ENCODE results near the gene SH3BGRL3.
A peak's percentile ranks its signal among the peaks of the same experiment; 100 is the strongest.

The SH3BGRL3 gene

DNA sequence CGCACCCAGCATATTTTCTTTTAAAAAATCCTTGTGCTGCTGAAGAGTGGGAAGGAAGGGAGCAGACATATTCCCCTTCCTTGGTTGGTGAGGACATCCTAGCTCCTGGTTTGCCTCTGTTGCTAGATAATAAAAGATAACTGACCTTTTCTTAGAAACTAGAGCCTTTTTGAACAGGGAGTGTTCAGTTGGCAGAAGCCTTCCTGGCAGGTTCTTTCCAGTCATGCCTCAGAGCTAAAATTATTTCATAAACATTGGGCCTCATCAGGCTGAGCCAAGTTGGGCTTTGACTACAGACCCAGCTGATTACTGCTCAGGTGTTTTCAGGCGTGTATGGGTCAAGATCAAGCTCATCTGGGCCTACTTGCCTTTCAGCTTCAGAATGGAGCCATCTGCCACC, 22.7 kb upstream of the SH3BGRL3 start:
- no peaks in the 10 kb centered on the region for H3K36me3 ChIP-seq (ENCODE audit: control insufficient read depth, insufficient read depth, low read length)

GRCh38 chr1:26259005-26259404, 20.9 kb upstream of the SH3BGRL3 start:
- H3K27ac ChIP-seq: no peak overlapping the region
- TF ChIP-seq CTCF (IDR thresholded peaks at IDR 0.05): no peak
- H3K36me3 ChIP-seq (ENCODE audit: control insufficient read depth, insufficient read depth, low read length): no peaks in the 10 kb centered on the region

More for the DNA sequence above, 22.7 kb upstream of the SH3BGRL3 start:
- TF ChIP-seq CTCF (IDR thresholded peaks at IDR 0.05): no peak
- Histone ChIP-seq H3K27me3 (ENCODE audit: control insufficient read depth, insufficient read depth, low read length) (no peaks in the 10 kb centered on the region), H2AFZ (no peak overlapping the region), H3K4me3 (ENCODE audit: low read depth, low read length) (no peak overlapping the region), H3K9ac (no peak overlapping the region), H3K9me3 (ENCODE audit: control insufficient read depth, low read length) (no peaks in the 10 kb centered on the region), H3K4me1 (peaks cover 7% of the 10 kb centered on the region), H3K79me2 (no peaks in the 10 kb centered on the region), H3K27ac (peak overlapping the region; percentile 74), H3K4me2 (ENCODE audit: low read length) (no peak overlapping the region)

GRCh38 chr1:26259578-26259977, 20.3 kb upstream of the SH3BGRL3 start:
- Histone ChIP-seq H2AFZ (no peak overlapping the region), H3K4me1 (peaks cover 7% of the 10 kb centered on the region), H3K9ac (no peak overlapping the region), H3K36me3 (ENCODE audit: control insufficient read depth, insufficient read depth, low read length) (no peaks in the 10 kb centered on the region), H3K27me3 (ENCODE audit: control insufficient read depth, insufficient read depth, low read length) (no peaks in the 10 kb centered on the region), H3K4me2 (ENCODE audit: low read length) (no peak overlapping the region), H3K4me3 (ENCODE audit: low read depth, low read length) (no peak overlapping the region), H3K9me3 (ENCODE audit: control insufficient read depth, low read length) (no peaks in the 10 kb centered on the region), H3K27ac (no peak overlapping the region), H3K79me2 (no peaks in the 10 kb centered on the region)
- TF ChIP-seq CTCF (IDR thresholded peaks at IDR 0.05): no peak

More at GRCh38 chr1:26259005-26259404, 20.9 kb upstream of the SH3BGRL3 start:
- Histone ChIP-seq H3K79me2 (no peaks in the 10 kb centered on the region), H3K4me3 (ENCODE audit: low read depth, low read length) (no peak overlapping the region), H3K9ac (no peak overlapping the region), H2AFZ (no peak overlapping the region), H3K4me1 (peaks cover 7% of the 10 kb centered on the region), H3K9me3 (ENCODE audit: control insufficient read depth, low read length) (no peaks in the 10 kb centered on the region), H3K4me2 (ENCODE audit: low read length) (no peak overlapping the region), H3K27me3 (ENCODE audit: control insufficient read depth, insufficient read depth, low read length) (no peaks in the 10 kb centered on the region)

DNA sequence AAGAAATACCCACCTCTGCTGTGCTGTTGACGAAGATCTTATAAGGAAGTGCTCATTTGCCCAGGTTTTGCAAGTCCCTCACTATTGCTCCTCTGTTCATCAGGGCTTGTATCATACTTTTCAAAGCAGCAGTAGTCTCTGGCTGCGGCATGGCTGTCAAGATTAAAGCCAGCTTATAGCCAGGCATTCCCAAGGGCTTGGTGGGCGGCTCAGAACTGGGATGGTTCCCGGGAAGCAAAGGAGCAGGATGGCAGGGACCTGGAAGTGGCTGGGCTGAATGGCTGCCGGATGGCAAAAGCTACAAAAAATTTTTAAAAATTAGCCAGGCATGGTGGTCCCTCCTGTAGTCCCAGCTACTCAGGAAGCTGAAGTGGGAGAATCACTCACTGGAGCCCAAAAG, 16.7 kb upstream of the SH3BGRL3 start:
- no peak overlapping the region for H2AFZ ChIP-seq
- no peaks in the 10 kb centered on the region for H3K27me3 ChIP-seq (ENCODE audit: control insufficient read depth, insufficient read depth, low read length)
- no peak for TF ChIP-seq CTCF (IDR thresholded peaks at IDR 0.05)
- H3K4me2 ChIP-seq (ENCODE audit: low read length): no peak overlapping the region
- H3K36me3 ChIP-seq (ENCODE audit: control insufficient read depth, insufficient read depth, low read length): no peaks in the 10 kb centered on the region
- no peak overlapping the region for H3K9ac ChIP-seq
- H3K9me3 ChIP-seq (ENCODE audit: control insufficient read depth, low read length): no peaks in the 10 kb centered on the region
- H3K4me3 ChIP-seq (ENCODE audit: low read depth, low read length): no peak overlapping the region
- H3K4me1 ChIP-seq: no peaks in the 10 kb centered on the region
- no peak overlapping the region for H3K27ac ChIP-seq
- no peaks in the 10 kb centered on the region for H3K79me2 ChIP-seq

GRCh38 chr1:26265405-26265804, 14.5 kb upstream of the SH3BGRL3 start:
- no peaks in the 10 kb centered on the region for H3K4me1 ChIP-seq
- no peak overlapping the region for H3K4me2 ChIP-seq (ENCODE audit: low read length)
- H3K9me3 ChIP-seq (ENCODE audit: control insufficient read depth, low read length): no peaks in the 10 kb centered on the region
- H3K27ac ChIP-seq: no peak overlapping the region
- no peak overlapping the region for H2AFZ ChIP-seq
- H3K36me3 ChIP-seq (ENCODE audit: control insufficient read depth, insufficient read depth, low read length): no peaks in the 10 kb centered on the region
- H3K27me3 ChIP-seq (ENCODE audit: control insufficient read depth, insufficient read depth, low read length): no peaks in the 10 kb centered on the region
- no peaks in the 10 kb centered on the region for H3K79me2 ChIP-seq
- H3K9ac ChIP-seq: no peak overlapping the region
- no peak for TF ChIP-seq CTCF (IDR thresholded peaks at IDR 0.05)
- no peak overlapping the region for H3K4me3 ChIP-seq (ENCODE audit: low read depth, low read length)

Measured in parathyroid adenoma (tissue), 2 donors.